GM18499 (cell line): Measurements from ENCODE around the gene P2RY2.

Source experiments
- ATAC-seq: cut with Tn5 transposase; IDR thresholded peaks from one replicate; pipeline ENCODE4 v1.9.1; 2021; ENCODE audit warnings: moderate number of reproducible peaks; ENCODE audit not compliant: insufficient read depth, unreplicated experiment

The P2RY2 gene

GRCh38 chr11:73203322-73203721, 14.8 kb upstream of the P2RY2 start:
- no peak for ATAC-seq

- no peak for ATAC-seq
Measured at GRCh38 chr11:73203790-73204189, 14.3 kb upstream of the P2RY2 start.

GRCh38 chr11:73204711-73205121, 13.4 kb upstream of the P2RY2 start:
- no peak for ATAC-seq

- ATAC-seq: no peak
Measured at GRCh38 chr11:73205661-73206343, 12.3 kb upstream of the P2RY2 start.

- ATAC-seq: no peak
Measured at GRCh38 chr11:73206801-73207200, 11.3 kb upstream of the P2RY2 start.

DNA sequence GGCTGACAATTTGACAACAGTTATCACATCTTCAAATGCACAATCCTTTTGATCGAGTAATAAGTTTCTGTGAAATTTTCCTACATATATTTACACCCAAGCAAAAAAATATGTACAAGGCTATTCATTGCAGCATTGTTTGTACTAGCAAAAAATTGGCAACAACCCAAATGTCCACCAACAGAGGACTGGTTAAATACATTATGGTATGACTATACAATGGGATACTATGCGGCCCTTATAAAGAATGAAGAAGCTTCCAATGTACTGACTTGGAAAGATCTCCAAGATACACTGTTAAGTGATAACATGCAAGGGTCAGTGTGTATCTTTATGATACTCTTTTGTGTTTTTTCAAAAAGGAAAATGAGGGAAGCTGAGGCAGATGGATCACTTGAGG, 8.2 kb upstream of the P2RY2 start:
- ATAC-seq: no peak

DNA sequence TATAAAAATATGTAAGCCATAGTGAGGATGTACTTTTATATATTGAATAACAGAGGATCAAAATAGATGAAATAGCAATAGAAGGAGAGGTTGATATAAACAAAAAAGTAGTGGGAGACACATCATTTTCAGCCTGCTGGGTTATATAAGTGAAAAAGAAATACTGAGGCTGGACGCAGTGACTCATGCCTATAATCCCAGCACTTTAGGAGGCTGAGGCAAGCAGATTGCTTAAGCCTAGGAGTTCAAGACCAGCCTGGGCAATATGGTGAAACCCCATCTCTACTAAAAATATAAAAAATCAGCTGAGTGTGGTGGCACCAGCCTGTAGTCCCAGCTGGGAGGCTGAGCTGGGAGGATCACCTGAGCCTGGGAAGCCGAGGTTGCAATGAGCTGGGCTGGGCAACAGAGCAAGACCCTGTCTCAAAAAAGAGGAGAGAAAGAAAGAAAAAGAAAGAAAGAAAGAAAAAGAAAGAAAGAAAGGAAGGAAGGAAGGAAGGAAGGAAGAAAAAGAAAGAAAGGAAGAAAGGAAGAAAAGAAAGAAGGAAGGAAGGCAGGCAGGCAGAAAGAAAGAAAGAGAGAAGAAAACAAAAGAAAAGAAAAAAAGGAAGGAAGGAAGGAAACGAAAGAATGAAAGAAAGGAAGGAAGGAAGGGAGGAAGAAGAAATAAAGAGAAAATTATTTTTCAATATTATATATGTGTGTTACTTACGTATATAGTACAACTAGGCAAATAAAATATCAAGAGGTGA, 7.0 kb upstream of the P2RY2 start:
- no peak for ATAC-seq

DNA sequence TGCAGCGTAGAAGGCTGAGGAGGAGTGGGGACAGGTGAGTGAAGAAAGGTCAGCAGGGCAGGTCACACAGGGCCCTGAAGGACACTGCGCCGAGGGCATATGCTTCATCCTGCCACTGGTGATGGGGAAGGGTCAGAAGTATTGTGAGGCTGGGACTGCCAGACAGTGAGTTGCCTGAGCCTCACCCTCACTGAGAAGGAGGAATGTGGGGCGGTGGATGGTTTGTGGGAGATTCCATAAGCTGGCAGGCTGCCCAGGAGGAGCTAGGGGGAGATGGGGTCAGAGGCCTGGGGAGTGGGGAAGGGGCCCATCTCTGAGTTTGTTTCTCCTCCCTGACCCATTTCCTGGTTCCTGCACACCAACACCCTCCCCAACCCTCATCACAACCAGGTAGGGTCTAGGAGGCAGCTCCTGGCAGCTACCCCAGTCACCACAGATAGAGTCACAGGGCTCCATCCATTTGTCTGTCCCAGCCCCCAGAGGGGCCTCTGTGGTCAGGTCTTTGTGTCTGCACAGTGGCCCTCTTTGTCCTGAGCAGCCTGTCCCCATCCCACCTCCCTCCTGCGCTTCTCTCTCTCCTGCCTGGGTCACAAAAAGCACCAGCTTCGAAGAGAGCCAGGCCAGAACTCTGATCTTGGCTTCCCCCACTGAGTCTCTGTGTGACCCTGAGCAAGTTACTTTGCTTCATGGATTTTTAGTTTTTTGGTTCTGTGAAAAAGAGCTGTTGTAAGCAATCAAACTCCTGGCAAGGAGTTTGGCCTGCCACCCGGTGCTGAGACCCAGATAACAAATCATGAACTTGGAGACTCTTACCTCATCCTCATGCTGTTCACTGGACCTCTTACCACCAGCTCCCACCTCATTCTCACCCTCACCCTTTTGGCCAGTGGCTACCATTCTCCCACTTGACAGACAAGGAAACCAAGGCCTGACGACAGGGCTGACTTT, 4.6 kb upstream of the P2RY2 start:
- no peak for ATAC-seq

- ATAC-seq: no peak
Measured at GRCh38 chr11:73215191-73216134, 2.6 kb upstream of the P2RY2 start.

DNA sequence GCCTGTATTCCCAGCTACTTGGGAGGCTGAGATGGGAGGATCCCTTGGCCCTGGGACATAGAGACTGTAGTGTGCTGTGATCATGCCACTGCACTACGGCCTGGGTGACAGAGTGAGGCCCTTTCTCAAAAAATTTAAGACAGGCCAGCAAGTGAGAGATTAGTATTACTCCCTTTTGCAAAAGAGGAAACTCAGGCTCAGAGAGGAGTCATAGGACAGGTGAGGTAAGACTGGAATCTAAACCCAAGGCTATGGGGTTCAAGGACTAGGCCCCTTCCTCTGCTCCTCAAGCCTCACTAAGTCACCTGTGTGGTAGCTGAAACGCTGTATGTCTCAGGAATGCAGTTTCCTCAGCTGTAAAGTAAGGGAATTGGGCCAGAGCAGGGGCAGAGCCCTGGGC, 1.6 kb upstream of the P2RY2 start:
- ATAC-seq: no peak

DNA sequence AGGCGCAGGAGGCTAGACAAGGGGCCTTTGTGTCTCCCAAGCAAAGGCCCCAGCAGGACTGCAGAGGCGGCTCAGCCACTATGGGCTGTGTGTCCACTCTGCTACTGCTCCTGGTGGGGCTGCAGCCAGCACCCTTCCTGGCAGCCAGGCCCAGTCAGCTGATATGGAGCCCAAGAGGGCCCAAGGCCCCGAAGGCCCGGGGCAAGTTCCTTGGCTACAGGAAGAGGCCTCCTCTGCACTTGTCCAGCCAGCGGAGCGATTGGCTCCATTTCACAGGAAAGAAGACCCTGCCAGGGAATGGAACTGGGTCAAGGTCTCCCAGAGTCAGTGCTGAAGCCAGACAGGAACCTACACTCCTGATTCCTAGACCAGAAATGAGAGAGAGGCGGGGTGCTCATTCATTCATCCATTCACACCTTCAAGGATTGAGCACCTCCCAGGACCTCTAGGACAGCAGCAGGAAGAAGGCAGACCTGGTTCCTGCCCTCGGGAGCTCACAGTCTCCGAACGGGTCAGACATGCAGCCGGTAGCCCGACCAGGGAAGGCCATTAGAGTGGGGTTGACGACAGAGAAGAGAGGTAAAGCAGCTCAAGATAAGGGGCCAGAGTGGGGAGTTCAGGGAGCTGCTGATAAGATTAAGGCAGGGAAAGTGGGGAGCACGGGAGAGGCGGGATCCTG, 811 bp upstream of the P2RY2 start:
- no peak for ATAC-seq

DNA sequence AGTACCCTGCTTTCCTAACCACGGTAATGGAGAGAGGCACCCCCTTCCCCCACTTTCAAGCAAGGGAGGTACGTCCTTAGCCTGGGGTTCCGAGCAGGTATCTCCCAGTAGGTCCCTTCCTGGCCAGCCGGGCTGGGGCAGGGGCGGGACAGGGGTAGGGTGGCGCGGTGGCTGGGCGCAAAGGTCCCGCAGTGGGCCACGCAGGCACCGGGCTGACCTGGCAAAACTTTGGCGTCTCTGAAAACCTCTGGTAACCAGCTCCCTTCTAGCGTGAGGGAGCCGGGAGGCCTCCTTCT, 323 bp upstream of the P2RY2 start:
- no peak for ATAC-seq

DNA sequence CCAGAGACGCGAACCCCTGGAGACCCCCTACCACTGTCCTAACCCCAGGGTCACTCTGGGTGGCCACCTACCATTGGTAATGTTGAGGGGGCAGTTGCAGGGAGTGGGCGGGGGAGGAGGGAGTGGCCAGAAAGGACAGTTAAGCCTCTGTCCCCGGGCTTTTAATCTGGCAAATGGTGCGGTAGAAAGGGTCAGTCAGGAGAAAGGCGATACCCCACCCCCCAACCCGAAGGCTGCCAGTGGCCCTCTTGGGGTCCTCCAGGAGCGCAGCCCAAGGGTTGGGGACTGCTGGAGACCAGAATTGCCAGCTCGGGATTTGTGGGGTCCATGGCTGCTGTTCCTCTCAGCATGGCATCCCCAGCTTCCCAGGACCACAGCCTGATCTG, 742 bp downstream of the P2RY2 start:
- no peak for ATAC-seq

- no peak for ATAC-seq
Measured at GRCh38 chr11:73219396-73220285, 1.6 kb downstream of the P2RY2 start.

- no peak for ATAC-seq
Measured at GRCh38 chr11:73221451-73221850, 3.4 kb downstream of the P2RY2 start.

- ATAC-seq: no peak
Measured at GRCh38 chr11:73221996-73222395, 3.9 kb downstream of the P2RY2 start.

GRCh38 chr11:73223998-73224730, 6.1 kb downstream of the P2RY2 start:
- ATAC-seq: no peak
